ENCODE measurements around the gene ALMS1. TPM values are rescaled to one million over a fixed set of nuclear protein-coding genes. Genes with fewer than 3 reads are reported as not detected.
"Not testable (repeated sequence)": the region's sequence is repeated elsewhere in the genome, so short reads cannot be mapped to it uniquely, and the experiment has no call there.

The ALMS1 gene
- total and polyA plus RNA-seq, 2 of the 8 experiments (the other 6 are each of a cell fraction or from before 2014, with no cell fraction given) = 21.8 to 45.6 TPM

DNA sequence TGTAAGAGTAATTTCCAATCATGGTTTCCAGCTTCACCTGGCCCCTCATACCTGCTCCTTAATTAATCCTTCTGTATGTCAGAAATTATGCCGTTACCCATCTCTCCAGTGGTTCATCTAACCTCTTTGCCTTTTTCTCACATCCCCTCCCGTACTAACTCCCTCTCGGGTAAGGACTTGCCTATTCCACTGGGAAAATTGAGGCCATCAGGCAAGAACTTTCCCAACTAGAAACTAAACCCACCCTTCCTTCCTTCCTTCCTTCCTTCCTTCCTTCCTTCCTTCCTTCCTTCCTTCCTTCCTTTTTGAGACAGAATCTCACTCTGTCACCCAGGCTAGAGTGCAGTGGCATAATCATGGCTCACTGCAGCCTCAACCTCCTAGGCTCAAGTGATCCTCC lies 40.9 kb upstream of the ALMS1 start:
- H3K4me1 ChIP-seq (replicated peaks in 1 of 4; ENCODE audit: control insufficient read depth in 3 of 4, insufficient read depth in 4 of 4, low read length in 3 of 4); H3K18ac ChIP-seq (ENCODE audit: extremely low read depth, low read length); H3K23ac ChIP-seq (ENCODE audit: insufficient read length); H3K9me3 ChIP-seq (ENCODE audit: insufficient read depth in 2 of 2, low read depth in 1 of 2, low read length in 1 of 2); H2BK15ac ChIP-seq (ENCODE audit: low read length); H4K91ac ChIP-seq (replicated peaks; ENCODE audit: insufficient read length, low read length); H2BK20ac ChIP-seq (ENCODE audit: low read length); H3K14ac ChIP-seq (ENCODE audit: insufficient read length); H3K23me2 ChIP-seq (ENCODE audit: low read depth, low read length); FAIRE-seq; H3K4me3 ChIP-seq (ENCODE audit: extremely low read depth in 1 of 4, insufficient read depth in 2 of 4, low read depth in 3 of 4, low read length in 4 of 4); H3K27ac ChIP-seq (ENCODE audit: low read depth, low read length); H3K36me3 ChIP-seq (ENCODE audit: control insufficient read depth in 2 of 4, insufficient read depth in 4 of 4, low read length in 3 of 4); H2BK120ac ChIP-seq (replicated peaks; ENCODE audit: low read depth, low read length); H4K5ac ChIP-seq (ENCODE audit: insufficient read length, low read depth, low read length); H3K27me3 ChIP-seq (replicated peaks in 1 of 4; ENCODE audit: control insufficient read depth in 3 of 4, extremely low read depth in 1 of 4, insufficient read depth in 3 of 4, low read length in 3 of 4); H3K9ac ChIP-seq (replicated peaks in 1 of 4; ENCODE audit: extremely low read depth in 1 of 4, low read depth in 3 of 4, low read length in 3 of 4); H2BK5ac ChIP-seq (ENCODE audit: low read depth, low read length); H4K20me1 ChIP-seq (replicated peaks in 1 of 2; ENCODE audit: control insufficient read depth in 1 of 2, insufficient read depth in 2 of 2, low read length in 2 of 2); H3K4me2 ChIP-seq (ENCODE audit: insufficient read depth in 1 of 2, low read depth in 2 of 2, low read length in 2 of 2); H2BK12ac ChIP-seq (ENCODE audit: low read depth, low read length); H3K4ac ChIP-seq (replicated peaks; ENCODE audit: insufficient read length, low read depth, low read length); DNase-seq (ENCODE audit: low read depth in 1 of 2, low spot score in 2 of 2); H2AK5ac ChIP-seq (ENCODE audit: low read depth, low read length); H2AFZ ChIP-seq (ENCODE audit: low read length); POLR2A ChIA-PET (ENCODE audit: partially characterized antibody); H3K79me2 ChIP-seq (ENCODE audit: control insufficient read depth in 1 of 2, insufficient read depth in 2 of 2, low read length in 2 of 2); H3K56ac ChIP-seq (replicated peaks; ENCODE audit: insufficient read length, low read depth, low read length); H3K79me1 ChIP-seq (ENCODE audit: low read depth, low read length); H4K8ac ChIP-seq (ENCODE audit: extremely low read depth, insufficient read depth, low read length): not testable (repeated sequence)
- CTCF ChIA-PET (ENCODE audit: partially characterized antibody) = interaction anchor here (0.9 kb wide), 1 partner anchor 54 kb away, joined by 5 read pairs; no protein-coding TSS in a partner anchor
- WGBS, 2 experiments (ENCODE audit: extremely low coverage in 1 of 2, insufficient coverage in 1 of 2, insufficient read length in 1 of 2, insufficient replicate concordance in 2 of 2, low coverage in 1 of 2, low lambda C conversion rate in 2 of 2, missing lambda C conversion rate in 1 of 2) = 87% methylated on average over 3 of the region's 3 CpGs; no CpG with 5 or more reads in 1 of the 2 experiments
